ENCODE results near the gene MYL11.

The MYL11 gene

DNA sequence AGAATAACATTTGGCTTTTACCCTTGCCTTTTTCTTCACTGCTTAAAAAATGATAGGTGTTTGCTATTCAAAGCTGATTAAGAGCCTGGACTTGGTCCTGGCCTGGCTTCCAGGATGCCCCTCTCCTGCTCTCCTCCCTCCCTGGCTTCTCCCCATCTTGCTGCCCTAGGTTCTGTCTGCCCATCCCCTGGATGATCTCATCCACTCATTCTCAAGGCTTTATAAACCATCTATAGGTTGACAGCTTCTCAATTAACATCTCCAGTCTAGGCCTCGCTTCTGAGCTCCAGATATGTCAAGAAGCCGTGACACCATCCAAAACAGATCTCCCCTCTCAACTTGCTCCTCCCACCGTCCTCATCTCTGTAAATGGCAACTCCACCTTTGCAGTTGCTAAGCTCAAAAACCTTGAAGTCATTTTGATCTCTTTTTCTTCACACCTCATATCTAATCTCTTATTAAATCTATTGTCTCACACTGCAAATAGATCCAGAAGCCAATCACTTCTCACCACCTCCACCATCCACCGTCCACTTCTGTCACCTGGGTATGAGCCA is 41.5 kb downstream of the MYL11 start:
- TF ChIP-seq, protein P1, sequence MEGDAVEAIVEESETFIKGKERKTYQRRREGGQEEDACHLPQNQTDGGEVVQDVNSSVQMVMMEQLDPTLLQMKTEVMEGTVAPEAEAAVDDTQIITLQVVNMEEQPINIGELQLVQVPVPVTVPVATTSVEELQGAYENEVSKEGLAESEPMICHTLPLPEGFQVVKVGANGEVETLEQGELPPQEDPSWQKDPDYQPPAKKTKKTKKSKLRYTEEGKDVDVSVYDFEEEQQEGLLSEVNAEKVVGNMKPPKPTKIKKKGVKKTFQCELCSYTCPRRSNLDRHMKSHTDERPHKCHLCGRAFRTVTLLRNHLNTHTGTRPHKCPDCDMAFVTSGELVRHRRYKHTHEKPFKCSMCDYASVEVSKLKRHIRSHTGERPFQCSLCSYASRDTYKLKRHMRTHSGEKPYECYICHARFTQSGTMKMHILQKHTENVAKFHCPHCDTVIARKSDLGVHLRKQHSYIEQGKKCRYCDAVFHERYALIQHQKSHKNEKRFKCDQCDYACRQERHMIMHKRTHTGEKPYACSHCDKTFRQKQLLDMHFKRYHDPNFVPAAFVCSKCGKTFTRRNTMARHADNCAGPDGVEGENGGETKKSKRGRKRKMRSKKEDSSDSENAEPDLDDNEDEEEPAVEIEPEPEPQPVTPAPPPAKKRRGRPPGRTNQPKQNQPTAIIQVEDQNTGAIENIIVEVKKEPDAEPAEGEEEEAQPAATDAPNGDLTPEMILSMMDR (IDR thresholded peaks at IDR 0.05; ENCODE audit: low read depth, low read length), result no peak
- Histone ChIP-seq H3K4me3 (ENCODE audit: low read depth, low read length) (no peak overlapping the region), H3K4me1 (peaks cover 3% of the 10 kb centered on the region; the same call in 1 of the 2 replicates), H3K27me3 (no peaks in the 10 kb centered on the region), H3K9me3 (no peaks in the 10 kb centered on the region), H3K36me3 (peaks cover 12% of the 10 kb centered on the region)
- DNase-seq, result no peak

DNA sequence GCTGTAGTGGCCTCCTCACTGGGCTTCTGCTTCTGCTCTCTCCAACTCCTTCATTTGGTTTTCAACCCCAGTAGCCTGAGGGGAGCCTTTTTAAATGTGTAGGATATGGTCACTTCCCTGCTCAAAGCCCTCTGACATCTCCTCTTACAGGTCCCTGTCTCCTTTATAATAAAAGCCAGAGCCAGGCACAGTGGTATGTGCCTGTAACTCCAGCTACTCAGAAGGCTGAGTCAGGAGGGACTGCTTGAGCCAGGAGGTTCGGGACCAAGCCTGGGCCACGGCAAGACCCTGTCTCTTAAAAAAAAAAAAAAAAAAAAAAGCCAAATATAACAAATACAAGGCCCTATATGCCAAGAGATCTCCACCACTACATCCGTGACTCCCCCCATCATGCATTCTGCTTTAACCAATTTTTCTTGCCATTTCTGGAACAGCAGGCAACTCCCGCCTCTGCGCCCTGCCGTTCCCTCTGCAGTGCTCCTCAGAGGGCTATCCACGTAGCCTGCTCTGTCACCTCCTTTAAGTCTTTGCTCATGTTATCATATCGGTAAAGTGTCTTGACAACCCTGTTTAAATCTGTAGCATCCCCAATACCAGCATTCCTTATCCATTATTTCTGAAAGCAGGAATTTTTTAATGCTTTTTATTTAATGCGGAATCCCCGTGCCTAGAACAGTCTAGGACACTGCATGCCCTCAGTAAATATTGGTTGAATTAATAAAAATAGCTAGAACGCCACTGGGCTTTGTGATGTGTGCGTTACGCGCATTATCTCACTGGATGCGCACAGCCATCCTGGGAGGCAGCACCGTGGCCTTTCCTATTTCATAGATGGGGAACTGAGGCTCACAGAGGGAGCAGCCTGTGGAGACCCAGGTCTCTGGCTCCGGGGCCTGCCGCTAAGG is 42.3 kb downstream of the MYL11 start:
- no peak for DNase-seq
- TF ChIP-seq, protein P1 (IDR thresholded peaks at IDR 0.05; ENCODE audit: low read depth, low read length), result no peak
- H3K36me3 ChIP-seq, result peaks cover 15% of the 10 kb centered on the region
- H3K4me1 ChIP-seq, result peaks cover 3% of the 10 kb centered on the region; the same call in 1 of the 2 replicates
- H3K27me3 ChIP-seq, result no peaks in the 10 kb centered on the region
- H3K9me3 ChIP-seq, result no peaks in the 10 kb centered on the region
- H3K4me3 ChIP-seq (ENCODE audit: low read depth, low read length), result peak overlapping the region; percentile 59

DNA sequence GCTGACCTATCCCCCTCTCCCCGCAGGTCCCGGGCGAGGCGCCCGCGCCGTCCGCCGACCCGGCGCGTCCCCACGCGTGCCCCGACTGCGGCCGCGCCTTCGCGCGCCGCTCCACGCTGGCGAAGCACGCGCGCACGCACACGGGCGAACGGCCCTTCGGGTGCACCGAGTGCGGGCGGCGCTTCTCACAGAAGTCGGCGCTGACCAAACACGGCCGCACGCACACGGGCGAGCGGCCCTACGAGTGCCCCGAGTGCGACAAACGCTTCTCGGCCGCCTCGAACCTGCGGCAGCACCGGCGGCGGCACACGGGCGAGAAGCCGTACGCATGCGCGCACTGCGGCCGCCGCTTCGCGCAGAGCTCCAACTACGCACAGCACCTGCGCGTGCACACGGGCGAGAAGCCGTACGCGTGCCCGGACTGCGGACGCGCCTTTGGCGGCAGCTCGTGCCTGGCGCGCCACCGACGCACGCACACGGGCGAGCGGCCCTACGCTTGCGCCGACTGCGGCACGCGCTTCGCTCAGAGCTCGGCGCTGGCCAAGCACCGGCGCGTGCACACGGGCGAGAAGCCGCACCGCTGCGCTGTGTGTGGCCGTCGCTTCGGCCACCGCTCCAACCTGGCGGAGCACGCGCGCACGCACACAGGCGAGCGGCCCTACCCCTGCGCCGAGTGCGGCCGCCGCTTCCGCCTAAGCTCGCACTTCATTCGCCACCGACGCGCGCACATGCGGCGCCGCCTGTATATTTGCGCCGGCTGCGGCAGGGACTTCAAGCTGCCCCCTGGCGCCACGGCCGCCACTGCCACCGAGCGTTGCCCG is 43.1 kb downstream of the MYL11 start:
- peak; percentile 92 for DNase-seq
- Histone ChIP-seq H3K4me1 (peaks cover 3% of the 10 kb centered on the region; the same call in 1 of the 2 replicates), H3K27me3 (no peaks in the 10 kb centered on the region), H3K4me3 (ENCODE audit: low read depth, low read length) (peak overlapping the region; percentile 59), H3K9me3 (no peaks in the 10 kb centered on the region), H3K36me3 (peaks cover 19% of the 10 kb centered on the region)
- TF ChIP-seq, protein P1 (IDR thresholded peaks at IDR 0.05; ENCODE audit: low read depth, low read length), result peak; percentile 43

DNA sequence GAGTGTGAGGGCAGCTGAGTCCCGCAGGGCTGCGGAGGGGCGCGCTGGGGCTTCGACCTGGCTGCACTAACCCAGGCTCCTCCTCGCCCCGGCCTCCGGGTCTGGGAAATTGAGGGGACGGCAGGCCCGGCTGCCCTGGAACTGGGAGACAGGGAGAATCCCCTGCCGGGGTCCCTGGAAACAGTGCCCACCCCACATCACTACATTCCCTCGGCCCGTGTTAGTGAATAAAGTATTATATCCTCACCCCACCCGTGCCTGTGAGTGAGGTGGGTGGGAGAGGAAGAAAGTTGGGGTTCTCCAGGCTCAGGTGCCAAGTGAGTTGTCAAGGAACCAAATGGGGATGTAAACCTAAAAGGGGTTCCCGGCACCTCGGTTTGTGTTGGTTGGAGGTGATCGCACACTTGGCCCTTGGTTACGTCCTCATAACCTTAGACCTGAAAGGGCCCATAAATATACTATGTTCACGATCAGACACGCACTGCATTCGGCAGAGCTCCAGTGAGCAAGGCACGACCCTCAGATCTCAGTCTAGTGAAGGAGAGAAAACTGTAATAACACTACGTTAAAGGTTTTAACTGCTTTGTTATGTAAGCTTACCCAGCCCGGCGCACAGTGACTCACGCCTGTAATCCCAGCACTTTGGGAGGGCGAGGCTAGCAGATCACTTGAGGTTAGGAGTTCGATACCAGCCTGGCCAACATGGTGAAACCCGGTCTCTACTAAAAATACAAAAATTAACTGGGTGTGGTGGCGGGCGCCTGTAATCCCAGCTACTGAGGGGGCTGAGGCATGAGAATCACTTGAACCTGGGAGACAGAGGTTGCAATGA is 44.0 kb downstream of the MYL11 start:
- peak overlapping the region; percentile 59 for H3K4me3 ChIP-seq (ENCODE audit: low read depth, low read length)
- H3K36me3 ChIP-seq, result peaks cover 28% of the 10 kb centered on the region
- DNase-seq, result no peak
- H3K27me3 ChIP-seq, result no peaks in the 10 kb centered on the region
- TF ChIP-seq, protein P1 (IDR thresholded peaks at IDR 0.05; ENCODE audit: low read depth, low read length), result no peak
- peaks cover 3% of the 10 kb centered on the region; the same call in 1 of the 2 replicates for H3K4me1 ChIP-seq
- no peaks in the 10 kb centered on the region for H3K9me3 ChIP-seq

DNA sequence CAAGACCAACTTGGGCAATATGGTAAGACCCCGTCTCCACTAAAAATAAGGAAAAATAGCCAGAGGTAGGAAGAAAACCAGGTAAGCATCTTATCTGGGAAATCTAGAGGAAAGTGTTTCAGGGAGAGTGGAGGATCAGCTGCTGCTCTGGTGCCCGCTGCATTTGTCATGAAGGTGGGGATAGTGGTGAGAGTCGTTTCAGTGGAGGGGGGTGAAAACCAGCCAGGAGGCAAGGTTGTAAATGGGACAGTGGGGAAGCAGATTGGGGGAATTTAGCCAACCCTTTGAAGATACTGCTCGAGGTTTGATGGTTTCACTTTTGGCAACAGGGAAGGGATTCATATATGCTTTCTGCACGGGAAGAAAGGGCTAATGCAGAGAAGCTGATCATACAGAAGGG is 46.4 kb downstream of the MYL11 start:
- H3K36me3 ChIP-seq, result peaks cover 50% of the 10 kb centered on the region
- H3K4me3 ChIP-seq (ENCODE audit: low read depth, low read length), result no peak overlapping the region
- H3K4me1 ChIP-seq, result peaks cover 3% of the 10 kb centered on the region; the same call in 1 of the 2 replicates
- no peak for DNase-seq
- no peaks in the 10 kb centered on the region for H3K9me3 ChIP-seq
- TF ChIP-seq, protein P1 (IDR thresholded peaks at IDR 0.05; ENCODE audit: low read depth, low read length), result no peak
- H3K27me3 ChIP-seq, result no peaks in the 10 kb centered on the region

Measured in BE2C (cell line).